ENCODE measurements around the gene PPP1R14D.

PPP1R14D gene

DNA sequence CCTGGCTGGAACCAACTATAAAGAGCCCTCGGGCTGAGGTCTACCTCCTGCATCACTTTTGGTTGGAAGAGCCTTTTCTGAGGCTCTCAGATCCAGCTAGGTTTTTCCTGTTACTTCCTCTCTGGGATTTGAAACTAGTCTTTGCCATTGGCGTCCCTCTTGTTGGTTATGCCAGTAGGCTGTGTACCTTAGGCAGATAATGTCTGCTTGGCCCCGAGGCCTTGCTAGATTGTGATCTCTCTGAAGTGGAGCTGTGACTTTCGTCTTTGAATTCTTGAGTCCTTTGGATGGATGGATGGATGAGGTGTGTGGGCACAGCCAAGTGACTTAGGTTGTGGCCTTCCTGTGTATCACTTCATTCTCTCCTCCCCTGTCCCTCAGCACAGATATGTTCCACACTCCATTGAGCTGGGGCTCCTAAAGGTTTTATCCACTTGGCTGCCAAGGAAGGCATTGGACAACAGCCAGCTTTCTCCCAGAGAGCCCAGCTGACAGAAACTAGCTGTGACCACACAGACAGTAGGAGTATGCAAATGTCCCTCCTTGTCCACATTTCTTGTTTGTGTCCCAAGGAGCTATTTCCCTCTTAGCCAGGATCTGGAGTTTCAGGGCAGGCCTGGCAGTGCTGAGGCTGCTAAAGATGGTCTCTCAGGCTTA, 13.3 kb downstream of the PPP1R14D start:
- DNase-seq = no peak

- DNase-seq = no peak
Measured at GRCh38 chr15:40812721-40813425, 15.6 kb downstream of the PPP1R14D start.

GRCh38 chr15:40808861-40809450, 19.6 kb downstream of the PPP1R14D start:
- DNase-seq = no peak

DNA sequence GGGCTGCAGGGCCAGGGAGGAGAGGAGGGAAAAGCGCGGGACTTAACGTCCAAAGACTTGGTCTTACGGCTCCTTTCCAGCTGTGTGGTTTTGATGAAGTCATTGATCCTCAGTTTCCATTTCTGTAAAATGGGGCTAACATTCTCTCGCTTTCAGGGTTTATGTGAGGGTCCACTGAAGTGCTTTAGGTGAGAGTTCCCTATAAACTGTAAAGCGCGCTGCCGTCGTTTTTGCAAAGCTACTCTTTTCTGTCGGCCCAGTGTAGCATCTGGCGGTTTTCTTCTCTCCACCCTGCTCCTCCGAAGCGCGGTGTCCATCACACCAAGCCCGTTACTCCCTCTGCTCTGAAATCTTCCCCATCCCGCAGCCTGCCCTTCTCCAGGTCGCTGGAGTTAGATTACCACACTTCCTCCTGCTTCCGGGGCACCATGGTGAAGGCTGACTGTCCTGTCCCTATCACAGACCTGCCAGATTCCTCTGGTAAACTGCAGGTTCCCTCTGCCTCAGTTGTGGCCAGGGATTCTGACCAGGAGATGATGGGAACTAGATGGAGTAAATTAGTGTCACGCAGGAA, 20.5 kb downstream of the PPP1R14D start:
- DNase-seq = no peak

DNA sequence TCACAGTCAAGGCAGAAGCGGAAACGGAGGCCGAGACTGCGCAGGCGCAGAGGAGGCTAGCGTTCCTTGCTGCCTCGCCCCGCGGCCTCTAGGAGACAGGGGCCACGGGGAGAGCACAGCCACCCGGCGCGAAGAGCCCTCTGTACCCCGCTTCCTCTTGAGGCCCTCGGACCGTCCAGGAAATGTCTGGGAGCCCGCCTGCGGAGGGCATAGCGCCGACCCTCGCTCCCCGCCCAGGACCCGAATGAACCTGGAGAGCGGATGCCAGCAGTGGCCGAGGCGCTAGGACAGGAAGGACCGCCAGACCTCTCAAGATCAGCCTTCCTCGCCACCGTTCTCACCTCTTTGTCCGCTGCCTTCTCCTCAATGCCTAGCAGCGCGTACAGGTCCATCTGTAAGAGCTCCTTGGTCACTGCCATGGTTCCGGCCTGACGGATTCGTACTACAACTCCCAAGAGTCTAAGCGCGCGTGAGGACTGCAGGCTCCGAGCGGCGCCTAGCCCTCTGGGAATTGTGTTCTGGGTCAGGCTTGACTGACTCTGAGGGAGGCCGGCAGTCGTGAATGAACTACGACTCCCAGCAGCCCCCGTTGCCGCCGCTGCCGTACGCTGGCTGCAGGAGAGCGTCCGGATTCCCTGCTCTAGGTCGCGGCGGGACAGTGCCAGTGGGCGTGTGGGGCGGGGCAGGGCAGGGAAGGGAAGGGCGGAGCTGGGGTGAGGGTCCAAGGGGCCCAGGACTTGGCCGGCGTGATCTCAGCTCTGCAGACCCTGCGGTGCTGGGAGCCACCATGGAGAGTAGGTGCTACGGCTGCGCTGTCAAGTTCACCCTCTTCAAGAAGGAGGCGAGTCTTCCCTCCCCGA, 21.2 kb downstream of the PPP1R14D start, which contains the start of the genes DNAJC17 and ZFYVE19:
TSS of gene DNAJC17 (minus strand) at position 446 of the 860 bp plus-strand sequence. CDS start at position 419, 27 bp downstream.
TSS of gene ZFYVE19 (plus strand) at position 62 of the 860 bp plus-strand sequence. CDS start at position 563, 501 bp downstream.
- peak; percentile 42 for DNase-seq

GRCh38 chr15:40806672-40807027, 21.9 kb downstream of the PPP1R14D start:
- DNase-seq = no peak

GRCh38 chr15:40803688-40804087, 24.8 kb downstream of the PPP1R14D start:
- DNase-seq = no peak

- no peak for DNase-seq
Measured at GRCh38 chr15:40803076-40803475, 25.4 kb downstream of the PPP1R14D start.

- no peak for DNase-seq
Measured at GRCh38 chr15:40799523-40799922, 29.0 kb downstream of the PPP1R14D start.

DNA sequence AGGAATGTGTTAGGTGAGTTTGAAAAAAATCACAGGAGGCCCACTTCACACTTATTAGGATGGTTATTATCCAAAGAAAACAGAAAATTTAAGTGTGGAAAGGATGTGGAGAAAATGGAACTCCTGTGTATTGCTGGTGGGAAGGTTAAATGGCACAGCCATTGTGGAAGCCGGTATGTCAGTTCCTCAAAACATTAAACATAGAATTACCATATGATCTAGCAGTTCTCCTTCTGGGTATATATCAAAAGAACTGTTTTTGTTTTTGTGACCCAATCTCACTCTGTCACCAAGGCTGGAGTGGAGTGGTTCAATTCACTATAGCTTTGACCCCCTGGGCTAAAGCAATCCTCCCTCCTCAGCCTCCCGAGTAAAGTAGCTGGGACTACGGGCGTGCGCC, 32.0 kb downstream of the PPP1R14D start:
- DNase-seq = no peak

- DNase-seq = no peak
Measured at GRCh38 chr15:40796041-40796440, 32.5 kb downstream of the PPP1R14D start.

- DNase-seq = no peak
Measured at GRCh38 chr15:40793216-40793989, 35.1 kb downstream of the PPP1R14D start.

GRCh38 chr15:40792394-40792793, 36.1 kb downstream of the PPP1R14D start:
- DNase-seq = no peak

DNA sequence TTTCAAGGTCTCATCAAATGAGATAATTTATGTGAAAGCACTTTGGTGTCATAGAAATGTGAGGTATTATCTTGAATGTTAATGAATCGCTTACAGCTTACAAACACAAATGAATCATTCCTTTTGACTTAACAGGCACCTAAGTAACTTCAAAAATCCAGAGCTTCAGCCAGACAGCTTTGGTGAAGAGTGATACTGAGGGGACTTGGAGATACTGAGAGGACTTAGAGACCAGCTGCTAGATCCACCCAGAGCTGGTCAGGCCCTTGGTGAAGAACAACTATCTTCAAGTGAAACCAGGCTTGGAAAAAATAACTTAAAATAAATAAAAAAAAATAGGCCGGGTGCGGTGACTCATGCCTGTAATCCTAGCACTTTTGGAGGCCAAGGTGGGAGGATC, 37.8 kb downstream of the PPP1R14D start:
- DNase-seq = no peak

DNA sequence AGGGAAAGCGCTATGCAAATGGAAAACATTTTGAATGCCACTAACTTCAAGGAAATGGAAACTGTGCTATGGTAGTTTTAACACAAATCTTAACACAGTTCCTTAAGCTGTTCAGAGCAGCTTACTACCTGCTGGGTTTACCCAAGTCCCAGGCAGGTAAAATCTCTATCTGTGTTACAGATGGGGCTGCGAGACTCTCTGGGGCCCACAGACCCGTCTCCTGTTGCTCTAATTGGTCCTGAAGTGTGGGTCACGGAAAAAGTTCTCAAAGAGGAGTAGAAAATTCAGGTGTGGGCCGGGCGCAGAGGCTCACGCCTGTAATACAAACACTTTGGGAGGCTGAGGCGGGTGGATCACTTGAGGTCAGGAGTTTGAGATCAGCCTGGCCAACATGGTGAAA, 38.5 kb downstream of the PPP1R14D start:
- no peak for DNase-seq

GRCh38 chr15:40789119-40789518, 39.4 kb downstream of the PPP1R14D start:
- no peak for DNase-seq

GRCh38 chr15:40787991-40788390, 40.5 kb downstream of the PPP1R14D start:
- no peak for DNase-seq

- peak; percentile 76 for DNase-seq
Measured at GRCh38 chr15:40787344-40787841, 41.1 kb downstream of the PPP1R14D start.

- DNase-seq = no peak
Measured at GRCh38 chr15:40785814-40786213, 42.7 kb downstream of the PPP1R14D start.

- no peak for DNase-seq
Measured at GRCh38 chr15:40785164-40785563, 43.3 kb downstream of the PPP1R14D start.

GRCh38 chr15:40782609-40783227, 45.8 kb downstream of the PPP1R14D start:
- DNase-seq = no peak

Data from NCI-H1417 treated with DMSO at 0.1 percent for 48 hours (cell line).